Neural progenitor cell (in vitro differentiated cells): Measurements from ENCODE around the gene ABCD3.

Experiments used
- EZH2 ChIP-seq: fragments of 200-600 bp; sonication (generic); IDR thresholded peaks from 2 replicates; pipeline ENCODE4 v1.6.1; 2017; ENCODE audit warnings: antibody characterized with exemption, mild to moderate bottlenecking, moderate library complexity
- TF ChIP-seq, protein P1 (sequence below): fragments of 200-600 bp; sonication (generic); IDR thresholded peaks from 2 replicates; pipeline ENCODE4 v1.5.1; 2017; ENCODE audit warnings: antibody characterized with exemption, mild to moderate bottlenecking

DNA sequence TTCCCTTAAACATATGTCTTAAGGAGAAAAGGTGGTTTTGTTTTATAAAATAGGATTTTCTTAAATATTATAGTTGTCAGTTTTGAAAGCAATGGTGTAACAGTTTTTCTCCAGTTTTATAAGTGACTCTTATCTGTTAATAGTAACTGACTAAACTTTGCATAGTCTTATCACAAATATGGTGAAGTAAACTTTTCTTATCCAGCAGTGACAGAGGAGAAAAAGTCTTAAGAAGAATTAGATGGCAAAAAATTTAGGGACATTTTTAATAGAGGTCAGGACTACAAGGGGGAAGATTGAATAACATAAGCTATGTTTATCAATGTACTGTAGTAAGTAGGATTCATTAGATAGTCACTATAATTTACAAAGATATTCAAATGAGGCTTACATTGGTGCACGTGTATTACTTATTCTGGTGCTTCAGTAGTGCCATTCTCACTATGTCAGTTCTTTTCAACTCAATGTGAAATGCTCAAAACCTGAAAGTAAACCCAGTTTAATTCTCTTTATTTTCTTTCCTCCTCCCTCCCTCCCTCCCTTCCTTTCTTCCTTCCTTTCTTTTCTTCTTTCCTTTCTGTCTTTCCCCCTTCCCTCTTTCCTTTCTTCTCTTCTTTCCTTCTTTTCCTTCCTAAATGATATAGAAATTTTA is 97.2 kb downstream of the ABCD3 start:
- TF ChIP-seq, protein P1, sequence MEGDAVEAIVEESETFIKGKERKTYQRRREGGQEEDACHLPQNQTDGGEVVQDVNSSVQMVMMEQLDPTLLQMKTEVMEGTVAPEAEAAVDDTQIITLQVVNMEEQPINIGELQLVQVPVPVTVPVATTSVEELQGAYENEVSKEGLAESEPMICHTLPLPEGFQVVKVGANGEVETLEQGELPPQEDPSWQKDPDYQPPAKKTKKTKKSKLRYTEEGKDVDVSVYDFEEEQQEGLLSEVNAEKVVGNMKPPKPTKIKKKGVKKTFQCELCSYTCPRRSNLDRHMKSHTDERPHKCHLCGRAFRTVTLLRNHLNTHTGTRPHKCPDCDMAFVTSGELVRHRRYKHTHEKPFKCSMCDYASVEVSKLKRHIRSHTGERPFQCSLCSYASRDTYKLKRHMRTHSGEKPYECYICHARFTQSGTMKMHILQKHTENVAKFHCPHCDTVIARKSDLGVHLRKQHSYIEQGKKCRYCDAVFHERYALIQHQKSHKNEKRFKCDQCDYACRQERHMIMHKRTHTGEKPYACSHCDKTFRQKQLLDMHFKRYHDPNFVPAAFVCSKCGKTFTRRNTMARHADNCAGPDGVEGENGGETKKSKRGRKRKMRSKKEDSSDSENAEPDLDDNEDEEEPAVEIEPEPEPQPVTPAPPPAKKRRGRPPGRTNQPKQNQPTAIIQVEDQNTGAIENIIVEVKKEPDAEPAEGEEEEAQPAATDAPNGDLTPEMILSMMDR, result no peak
- no peak for TF ChIP-seq EZH2
